ENCODE results near the gene DFFA. TPM values are rescaled to one million over a fixed set of nuclear protein-coding genes. Genes with fewer than 3 reads are reported as not detected.
A peak's percentile ranks its signal among the peaks of the same experiment; 100 is the strongest.

DFFA gene
- total RNA-seq, 1 experiment from 2014 or later, result 86.5 TPM

- peaks cover 44% of the 10 kb centered on the region for H3K36me3 Mint-ChIP-seq
- no peak for ATAC-seq
- ChIA-PET POLR2A (no interaction called here), CTCF (interaction anchor here (0.6 to 0.7 kb wide), 2 partner anchors 212 to 247 kb away, joined by 3 read pairs; partner anchors contain the start of gene KIF1B)
- no peaks in the 10 kb centered on the region for H3K9me3 Mint-ChIP-seq
- H3K27ac Mint-ChIP-seq, result no peak overlapping the region
- no peak overlapping the region for H3K4me3 Mint-ChIP-seq
- H3K4me1 Mint-ChIP-seq, result peaks cover 4% of the 10 kb centered on the region; the same call in 1 of the 2 replicates
- H3K27me3 Mint-ChIP-seq (ENCODE audit: low read depth), result no peaks in the 10 kb centered on the region
- peak; percentile 96 for TF ChIP-seq ZNF121 (CRISPR knock-in tag; IDR thresholded peaks at IDR 0.05)
- TF ChIP-seq, protein P1, sequence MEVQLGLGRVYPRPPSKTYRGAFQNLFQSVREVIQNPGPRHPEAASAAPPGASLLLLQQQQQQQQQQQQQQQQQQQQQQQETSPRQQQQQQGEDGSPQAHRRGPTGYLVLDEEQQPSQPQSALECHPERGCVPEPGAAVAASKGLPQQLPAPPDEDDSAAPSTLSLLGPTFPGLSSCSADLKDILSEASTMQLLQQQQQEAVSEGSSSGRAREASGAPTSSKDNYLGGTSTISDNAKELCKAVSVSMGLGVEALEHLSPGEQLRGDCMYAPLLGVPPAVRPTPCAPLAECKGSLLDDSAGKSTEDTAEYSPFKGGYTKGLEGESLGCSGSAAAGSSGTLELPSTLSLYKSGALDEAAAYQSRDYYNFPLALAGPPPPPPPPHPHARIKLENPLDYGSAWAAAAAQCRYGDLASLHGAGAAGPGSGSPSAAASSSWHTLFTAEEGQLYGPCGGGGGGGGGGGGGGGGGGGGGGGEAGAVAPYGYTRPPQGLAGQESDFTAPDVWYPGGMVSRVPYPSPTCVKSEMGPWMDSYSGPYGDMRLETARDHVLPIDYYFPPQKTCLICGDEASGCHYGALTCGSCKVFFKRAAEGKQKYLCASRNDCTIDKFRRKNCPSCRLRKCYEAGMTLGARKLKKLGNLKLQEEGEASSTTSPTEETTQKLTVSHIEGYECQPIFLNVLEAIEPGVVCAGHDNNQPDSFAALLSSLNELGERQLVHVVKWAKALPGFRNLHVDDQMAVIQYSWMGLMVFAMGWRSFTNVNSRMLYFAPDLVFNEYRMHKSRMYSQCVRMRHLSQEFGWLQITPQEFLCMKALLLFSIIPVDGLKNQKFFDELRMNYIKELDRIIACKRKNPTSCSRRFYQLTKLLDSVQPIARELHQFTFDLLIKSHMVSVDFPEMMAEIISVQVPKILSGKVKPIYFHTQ (CRISPR knock-in tag; IDR thresholded peaks at IDR 0.05), result no peak
- TF ChIP-seq ATF2 (CRISPR knock-in tag; IDR thresholded peaks at IDR 0.05; ENCODE audit: borderline replicate concordance, low read depth), result no peak
- TF ChIP-seq HMGXB4 (CRISPR knock-in tag; IDR thresholded peaks at IDR 0.05), result no peak
- TF ChIP-seq NFATC4 (CRISPR knock-in tag; IDR thresholded peaks at IDR 0.05), result no peak
- no peak for DNase-seq (ENCODE audit: low spot score)
These were observed 50.7 kb downstream of the DFFA start for GRCh38 chr1:10421637-10422036.

DNA sequence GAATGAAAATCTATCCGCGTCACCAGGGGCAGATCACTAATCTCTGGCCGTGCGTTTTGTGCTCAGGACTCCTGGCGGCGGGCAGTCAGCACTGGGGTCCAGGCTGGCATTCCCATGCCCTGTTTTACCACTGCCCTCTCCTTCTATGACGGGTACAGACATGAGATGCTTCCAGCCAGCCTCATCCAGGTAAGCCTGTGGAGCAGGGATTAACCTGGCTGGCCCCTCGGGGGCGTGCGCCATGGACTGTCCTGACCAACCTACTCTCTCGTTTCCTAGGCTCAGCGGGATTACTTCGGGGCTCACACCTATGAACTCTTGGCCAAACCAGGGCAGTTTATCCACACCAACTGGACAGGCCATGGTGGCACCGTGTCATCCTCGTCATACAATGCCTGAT, 53.0 kb downstream of the DFFA start:
- no peak for ATAC-seq
- no peak for TF ChIP-seq ATF2 (CRISPR knock-in tag; IDR thresholded peaks at IDR 0.05; ENCODE audit: borderline replicate concordance, low read depth)
- no peak for TF ChIP-seq NFE2L1 (CRISPR knock-in tag; IDR thresholded peaks at IDR 0.05)
- no peak for TF ChIP-seq PRDM15 (CRISPR knock-in tag; IDR thresholded peaks at IDR 0.05)
- TF ChIP-seq ZNF138 (CRISPR knock-in tag; conservative IDR thresholded peaks at IDR 0.05), result no peak
- TF ChIP-seq SP1 (CRISPR knock-in tag; conservative IDR thresholded peaks at IDR 0.05), result no peak
- TF ChIP-seq, protein P2, sequence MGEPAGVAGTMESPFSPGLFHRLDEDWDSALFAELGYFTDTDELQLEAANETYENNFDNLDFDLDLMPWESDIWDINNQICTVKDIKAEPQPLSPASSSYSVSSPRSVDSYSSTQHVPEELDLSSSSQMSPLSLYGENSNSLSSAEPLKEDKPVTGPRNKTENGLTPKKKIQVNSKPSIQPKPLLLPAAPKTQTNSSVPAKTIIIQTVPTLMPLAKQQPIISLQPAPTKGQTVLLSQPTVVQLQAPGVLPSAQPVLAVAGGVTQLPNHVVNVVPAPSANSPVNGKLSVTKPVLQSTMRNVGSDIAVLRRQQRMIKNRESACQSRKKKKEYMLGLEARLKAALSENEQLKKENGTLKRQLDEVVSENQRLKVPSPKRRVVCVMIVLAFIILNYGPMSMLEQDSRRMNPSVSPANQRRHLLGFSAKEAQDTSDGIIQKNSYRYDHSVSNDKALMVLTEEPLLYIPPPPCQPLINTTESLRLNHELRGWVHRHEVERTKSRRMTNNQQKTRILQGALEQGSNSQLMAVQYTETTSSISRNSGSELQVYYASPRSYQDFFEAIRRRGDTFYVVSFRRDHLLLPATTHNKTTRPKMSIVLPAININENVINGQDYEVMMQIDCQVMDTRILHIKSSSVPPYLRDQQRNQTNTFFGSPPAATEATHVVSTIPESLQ (CRISPR knock-in tag; IDR thresholded peaks at IDR 0.05), result no peak
- TF ChIP-seq RORB (CRISPR knock-in tag; IDR thresholded peaks at IDR 0.05), result no peak
- no peak for TF ChIP-seq ETV6 (CRISPR knock-in tag; IDR thresholded peaks at IDR 0.05)
- TF ChIP-seq GTF2I (CRISPR knock-in tag; conservative IDR thresholded peaks at IDR 0.05), result no peak
- no peak for TF ChIP-seq ZNF396 (CRISPR knock-in tag; IDR thresholded peaks at IDR 0.05; ENCODE audit: borderline replicate concordance)
- no peak for TF ChIP-seq USF2 (CRISPR knock-in tag; IDR thresholded peaks at IDR 0.05)
- TF ChIP-seq, protein P3, sequence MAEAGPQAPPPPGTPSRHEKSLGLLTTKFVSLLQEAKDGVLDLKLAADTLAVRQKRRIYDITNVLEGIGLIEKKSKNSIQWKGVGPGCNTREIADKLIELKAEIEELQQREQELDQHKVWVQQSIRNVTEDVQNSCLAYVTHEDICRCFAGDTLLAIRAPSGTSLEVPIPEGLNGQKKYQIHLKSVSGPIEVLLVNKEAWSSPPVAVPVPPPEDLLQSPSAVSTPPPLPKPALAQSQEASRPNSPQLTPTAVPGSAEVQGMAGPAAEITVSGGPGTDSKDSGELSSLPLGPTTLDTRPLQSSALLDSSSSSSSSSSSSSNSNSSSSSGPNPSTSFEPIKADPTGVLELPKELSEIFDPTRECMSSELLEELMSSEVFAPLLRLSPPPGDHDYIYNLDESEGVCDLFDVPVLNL (CRISPR knock-in tag; IDR thresholded peaks at IDR 0.05; ENCODE audit: borderline replicate concordance, low read depth), result no peak
- TF ChIP-seq, protein P4, sequence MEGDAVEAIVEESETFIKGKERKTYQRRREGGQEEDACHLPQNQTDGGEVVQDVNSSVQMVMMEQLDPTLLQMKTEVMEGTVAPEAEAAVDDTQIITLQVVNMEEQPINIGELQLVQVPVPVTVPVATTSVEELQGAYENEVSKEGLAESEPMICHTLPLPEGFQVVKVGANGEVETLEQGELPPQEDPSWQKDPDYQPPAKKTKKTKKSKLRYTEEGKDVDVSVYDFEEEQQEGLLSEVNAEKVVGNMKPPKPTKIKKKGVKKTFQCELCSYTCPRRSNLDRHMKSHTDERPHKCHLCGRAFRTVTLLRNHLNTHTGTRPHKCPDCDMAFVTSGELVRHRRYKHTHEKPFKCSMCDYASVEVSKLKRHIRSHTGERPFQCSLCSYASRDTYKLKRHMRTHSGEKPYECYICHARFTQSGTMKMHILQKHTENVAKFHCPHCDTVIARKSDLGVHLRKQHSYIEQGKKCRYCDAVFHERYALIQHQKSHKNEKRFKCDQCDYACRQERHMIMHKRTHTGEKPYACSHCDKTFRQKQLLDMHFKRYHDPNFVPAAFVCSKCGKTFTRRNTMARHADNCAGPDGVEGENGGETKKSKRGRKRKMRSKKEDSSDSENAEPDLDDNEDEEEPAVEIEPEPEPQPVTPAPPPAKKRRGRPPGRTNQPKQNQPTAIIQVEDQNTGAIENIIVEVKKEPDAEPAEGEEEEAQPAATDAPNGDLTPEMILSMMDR (IDR thresholded peaks at IDR 0.05), result no peak

More for the DNA sequence above, 53.0 kb downstream of the DFFA start:
- CTCF ChIA-PET, result no interaction called here
- Mint-ChIP-seq H3K4me1 (peaks cover 5% of the 10 kb centered on the region; the same call in 1 of the 2 replicates), H3K4me3 (no peak overlapping the region), H3K27me3 (ENCODE audit: low read depth) (no peaks in the 10 kb centered on the region), H3K36me3 (peaks cover 62% of the 10 kb centered on the region), H3K9me3 (no peaks in the 10 kb centered on the region), H3K27ac (no peak overlapping the region)
- no peak for DNase-seq (ENCODE audit: low spot score)
- POLR2A ChIA-PET, result no interaction called here

All from WTC11 (cell line).